ENCODE measurements around the gene CUL1. TPM values are rescaled to one million over a fixed set of nuclear protein-coding genes. Genes with fewer than 3 reads are reported as not detected.

The CUL1 gene
- total RNA-seq, 1 experiment from 2014 or later, result 53.1 TPM

DNA sequence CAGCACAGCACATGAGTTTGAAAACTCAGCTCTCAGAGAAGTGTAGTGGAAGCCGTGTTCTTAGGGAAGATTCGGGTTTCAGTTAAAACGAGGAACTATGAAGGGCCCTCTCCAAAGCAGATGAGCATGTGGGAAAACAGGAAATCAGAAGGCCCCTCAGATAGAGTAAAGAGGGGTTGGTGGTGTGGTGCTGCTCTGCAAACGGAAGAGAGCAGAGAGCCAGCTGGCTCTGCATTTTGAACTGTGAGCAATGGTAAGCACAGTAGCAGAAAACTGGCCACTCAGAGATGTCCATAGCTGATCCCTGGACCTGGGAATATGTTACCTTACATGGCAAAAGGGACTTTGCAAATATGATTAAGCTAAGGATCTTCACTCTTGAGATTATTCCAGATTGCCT, 27.9 kb upstream of the CUL1 start:
- ChIA-PET POLR2A (no interaction called here), RAD21 (ENCODE audit: low non-redundant PET in 1 of 2, low total read pairs in 2 of 2, uncharacterized antibody in 2 of 2, unreplicated experiment in 2 of 2) (no interaction called here), CTCF (no interaction called here)
- no peak overlapping the region for H3K4me2 ChIP-seq (ENCODE audit: low read length)
- no peaks in the 10 kb centered on the region for H3K9me2 ChIP-seq (ENCODE audit: insufficient read depth)
- H3K27me3 ChIP-seq (ENCODE audit: insufficient read depth, low read length), result no peaks in the 10 kb centered on the region
- no peak for TF ChIP-seq CBX3 (IDR thresholded peaks at IDR 0.05; ENCODE audit: low read depth)
- no peak for TF ChIP-seq SIN3A (IDR thresholded peaks at IDR 0.05; ENCODE audit: low read depth)
- TF ChIP-seq, protein P1, sequence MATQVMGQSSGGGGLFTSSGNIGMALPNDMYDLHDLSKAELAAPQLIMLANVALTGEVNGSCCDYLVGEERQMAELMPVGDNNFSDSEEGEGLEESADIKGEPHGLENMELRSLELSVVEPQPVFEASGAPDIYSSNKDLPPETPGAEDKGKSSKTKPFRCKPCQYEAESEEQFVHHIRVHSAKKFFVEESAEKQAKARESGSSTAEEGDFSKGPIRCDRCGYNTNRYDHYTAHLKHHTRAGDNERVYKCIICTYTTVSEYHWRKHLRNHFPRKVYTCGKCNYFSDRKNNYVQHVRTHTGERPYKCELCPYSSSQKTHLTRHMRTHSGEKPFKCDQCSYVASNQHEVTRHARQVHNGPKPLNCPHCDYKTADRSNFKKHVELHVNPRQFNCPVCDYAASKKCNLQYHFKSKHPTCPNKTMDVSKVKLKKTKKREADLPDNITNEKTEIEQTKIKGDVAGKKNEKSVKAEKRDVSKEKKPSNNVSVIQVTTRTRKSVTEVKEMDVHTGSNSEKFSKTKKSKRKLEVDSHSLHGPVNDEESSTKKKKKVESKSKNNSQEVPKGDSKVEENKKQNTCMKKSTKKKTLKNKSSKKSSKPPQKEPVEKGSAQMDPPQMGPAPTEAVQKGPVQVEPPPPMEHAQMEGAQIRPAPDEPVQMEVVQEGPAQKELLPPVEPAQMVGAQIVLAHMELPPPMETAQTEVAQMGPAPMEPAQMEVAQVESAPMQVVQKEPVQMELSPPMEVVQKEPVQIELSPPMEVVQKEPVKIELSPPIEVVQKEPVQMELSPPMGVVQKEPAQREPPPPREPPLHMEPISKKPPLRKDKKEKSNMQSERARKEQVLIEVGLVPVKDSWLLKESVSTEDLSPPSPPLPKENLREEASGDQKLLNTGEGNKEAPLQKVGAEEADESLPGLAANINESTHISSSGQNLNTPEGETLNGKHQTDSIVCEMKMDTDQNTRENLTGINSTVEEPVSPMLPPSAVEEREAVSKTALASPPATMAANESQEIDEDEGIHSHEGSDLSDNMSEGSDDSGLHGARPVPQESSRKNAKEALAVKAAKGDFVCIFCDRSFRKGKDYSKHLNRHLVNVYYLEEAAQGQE (IDR thresholded peaks at IDR 0.05; ENCODE audit: low read depth), result no peak
- TF ChIP-seq FOSL1 (IDR thresholded peaks at IDR 0.05; ENCODE audit: low read depth), result no peak
- no peak for TF ChIP-seq EGR1 (IDR thresholded peaks at IDR 0.05; ENCODE audit: low read depth)
- TF ChIP-seq ELF1 (IDR thresholded peaks at IDR 0.05; ENCODE audit: borderline replicate concordance, low read depth), result no peak
- TF ChIP-seq EZH2 (IDR thresholded peaks at IDR 0.05), result no peak
- TF ChIP-seq RAD21 (IDR thresholded peaks at IDR 0.05; ENCODE audit: low read depth), result no peak
- TF ChIP-seq CEBPB (IDR thresholded peaks at IDR 0.05; ENCODE audit: low read depth), result no peak
- TF ChIP-seq, protein P2, sequence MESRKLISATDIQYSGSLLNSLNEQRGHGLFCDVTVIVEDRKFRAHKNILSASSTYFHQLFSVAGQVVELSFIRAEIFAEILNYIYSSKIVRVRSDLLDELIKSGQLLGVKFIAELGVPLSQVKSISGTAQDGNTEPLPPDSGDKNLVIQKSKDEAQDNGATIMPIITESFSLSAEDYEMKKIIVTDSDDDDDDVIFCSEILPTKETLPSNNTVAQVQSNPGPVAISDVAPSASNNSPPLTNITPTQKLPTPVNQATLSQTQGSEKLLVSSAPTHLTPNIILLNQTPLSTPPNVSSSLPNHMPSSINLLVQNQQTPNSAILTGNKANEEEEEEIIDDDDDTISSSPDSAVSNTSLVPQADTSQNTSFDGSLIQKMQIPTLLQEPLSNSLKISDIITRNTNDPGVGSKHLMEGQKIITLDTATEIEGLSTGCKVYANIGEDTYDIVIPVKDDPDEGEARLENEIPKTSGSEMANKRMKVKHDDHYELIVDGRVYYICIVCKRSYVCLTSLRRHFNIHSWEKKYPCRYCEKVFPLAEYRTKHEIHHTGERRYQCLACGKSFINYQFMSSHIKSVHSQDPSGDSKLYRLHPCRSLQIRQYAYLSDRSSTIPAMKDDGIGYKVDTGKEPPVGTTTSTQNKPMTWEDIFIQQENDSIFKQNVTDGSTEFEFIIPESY (IDR thresholded peaks at IDR 0.05; ENCODE audit: extremely low read depth, insufficient replicate concordance, low read length), result no peak
- no peaks in the 10 kb centered on the region for H3K79me2 ChIP-seq (ENCODE audit: insufficient read depth, low read length)
- no TSS peak for BruUV-seq (replicated peaks)
- H3K9ac ChIP-seq (ENCODE audit: low read length), result no peak overlapping the region
- H3K36me3 ChIP-seq (ENCODE audit: control insufficient read depth in 1 of 2, insufficient read depth in 2 of 2, low read length in 2 of 2), result no peaks in the 10 kb centered on the region
- no peak for ATAC-seq
- no peak overlapping the region for H2AFZ ChIP-seq (ENCODE audit: low read depth, low read length, poor library complexity, severe bottlenecking)
- no peaks in the 10 kb centered on the region; a peak in 1 of 4 replicates for H3K9me3 ChIP-seq (ENCODE audit: control insufficient read depth in 1 of 2, insufficient read depth in 1 of 2, low read depth in 1 of 2, low read length in 2 of 2)
- H4K20me1 ChIP-seq (ENCODE audit: insufficient read depth), result no peaks in the 10 kb centered on the region
- no peak overlapping the region for H3K27ac ChIP-seq (ENCODE audit: low read depth, low read length)
- H3K4me1 ChIP-seq (ENCODE audit: control insufficient read depth in 1 of 2, insufficient read depth in 2 of 2, low read length in 2 of 2), result no peaks in the 10 kb centered on the region
- no peak for DNase-seq (ENCODE audit: low read depth, low spot score)
- no peak overlapping the region for H3K4me3 ChIP-seq (replicated peaks in 1 of 2; ENCODE audit: low read depth in 1 of 2, low read length in 2 of 2)
- intact Hi-C loops (cut with micrococcal nuclease), result no loop called here

Data from HCT116 (cell line).